ENCODE measurements around the gene FOXRED2.

Gene FOXRED2

DNA sequence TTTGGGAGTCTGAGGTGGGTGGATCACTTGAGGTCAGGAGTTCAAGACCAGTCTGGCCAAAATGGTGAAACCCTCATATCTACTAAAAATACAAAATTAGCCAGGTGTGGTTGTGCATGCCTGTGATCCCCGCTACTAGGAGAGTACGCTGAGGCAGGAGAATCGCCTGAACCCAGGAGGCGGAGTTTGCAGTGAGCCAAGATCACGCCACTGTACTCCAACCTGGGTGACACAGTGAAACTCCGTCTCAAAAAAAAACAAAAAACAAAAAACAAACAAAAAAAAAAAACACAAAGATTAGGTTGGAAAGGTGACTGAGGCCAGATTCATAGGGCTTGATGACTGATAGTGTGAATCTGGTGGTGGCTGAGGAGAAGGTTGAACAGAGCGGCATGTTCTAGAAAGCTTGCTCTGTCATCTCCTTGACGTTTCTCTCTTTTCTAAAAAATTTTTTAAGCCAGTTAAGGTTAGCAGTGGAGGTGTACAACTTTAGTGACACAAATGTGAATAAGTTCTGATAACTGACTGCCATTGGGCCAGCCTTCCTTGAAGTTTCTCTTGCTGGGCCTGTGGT lies 66.3 kb downstream of the FOXRED2 start:
- H3K4me1 Mint-ChIP-seq (ENCODE audit: low read depth): peaks cover 54% of the 10 kb centered on the region
- intact Hi-C loops (cut with micrococcal nuclease): no loop called here
- H3K9me3 Mint-ChIP-seq: no peaks in the 10 kb centered on the region
- H3K4me3 Mint-ChIP-seq: no peak overlapping the region
- peaks cover 8% of the 10 kb centered on the region for H3K27me3 Mint-ChIP-seq
- H3K36me3 Mint-ChIP-seq (ENCODE audit: low read depth): no peaks in the 10 kb centered on the region
- peak overlapping the region; percentile 25 for H3K27ac Mint-ChIP-seq

DNA sequence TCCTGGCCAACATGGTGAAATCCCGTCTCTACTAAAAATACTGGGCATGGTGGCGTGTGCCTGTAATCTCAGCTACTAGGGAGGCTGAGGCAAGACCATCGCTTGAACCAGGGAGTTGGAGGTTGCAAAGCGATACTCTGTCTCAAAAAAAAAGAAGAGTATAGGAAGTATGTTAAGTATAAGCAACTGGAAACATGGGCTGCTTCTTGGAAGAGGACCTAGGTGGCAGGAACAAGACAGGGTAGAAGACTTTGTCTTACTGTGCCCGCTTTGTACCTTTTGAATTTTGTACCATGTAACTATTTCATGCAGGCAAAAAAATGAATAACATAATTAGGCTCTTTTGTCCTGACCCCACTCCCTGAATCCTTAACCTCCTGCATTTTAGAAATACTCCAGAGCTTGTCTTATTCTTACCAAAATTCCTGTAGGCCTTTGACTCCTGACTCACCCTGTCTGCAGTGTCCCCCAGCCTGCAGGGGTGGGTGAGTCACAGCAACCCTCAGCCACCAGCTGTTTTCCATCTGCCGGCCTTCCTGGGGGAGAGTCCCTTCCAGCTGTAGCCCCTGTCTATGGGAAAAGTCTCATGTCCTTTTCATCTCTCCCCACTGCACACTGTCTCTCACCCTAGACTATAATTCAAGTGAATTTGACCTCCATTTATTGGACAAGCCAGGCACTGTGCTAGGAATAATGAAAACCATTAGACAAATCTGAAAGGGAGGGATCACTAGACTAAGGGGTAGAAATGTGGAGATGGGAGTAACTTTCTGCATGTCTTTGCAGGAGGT lies 67.2 kb downstream of the FOXRED2 start:
- peaks cover 54% of the 10 kb centered on the region for H3K4me1 Mint-ChIP-seq (ENCODE audit: low read depth)
- peaks cover 8% of the 10 kb centered on the region for H3K27me3 Mint-ChIP-seq
- H3K27ac Mint-ChIP-seq: no peak overlapping the region
- no peak overlapping the region for H3K4me3 Mint-ChIP-seq
- intact Hi-C loops (cut with micrococcal nuclease): no loop called here
- H3K9me3 Mint-ChIP-seq: no peaks in the 10 kb centered on the region
- H3K36me3 Mint-ChIP-seq (ENCODE audit: low read depth): no peaks in the 10 kb centered on the region
